Muscle of arm (tissue), 12 donors: ENCODE results near the gene ATP8B2. TPM values are rescaled to one million over a fixed set of nuclear protein-coding genes. Genes with fewer than 3 reads are reported as not detected.
"Not testable (repeated sequence)": the region's sequence is repeated elsewhere in the genome, so short reads cannot be mapped to it uniquely, and the experiment has no call there.

Source experiments
- DNase-seq: peaks from one replicate; pipeline ENCODE4 v3.0.0-alpha.2; 2013
- polyA plus RNA-seq, 12 donors: library from polyadenylated mRNA; unstranded; fragments of 120-200 nt; gene quantifications; one replicate each; pipeline ENCODE4 v1.2.1, GENCODE V29; 2013; ENCODE audit not compliant: insufficient read length in 12 of 12

ATP8B2 gene
- polyA plus RNA-seq, 12 donors, result 18.1 to 36.6 (median 24.9) TPM; not detected in 1

- no peak for DNase-seq
Measured at GRCh38 chr1:154342836-154343472, 17.6 kb downstream of the ATP8B2 start.

DNA sequence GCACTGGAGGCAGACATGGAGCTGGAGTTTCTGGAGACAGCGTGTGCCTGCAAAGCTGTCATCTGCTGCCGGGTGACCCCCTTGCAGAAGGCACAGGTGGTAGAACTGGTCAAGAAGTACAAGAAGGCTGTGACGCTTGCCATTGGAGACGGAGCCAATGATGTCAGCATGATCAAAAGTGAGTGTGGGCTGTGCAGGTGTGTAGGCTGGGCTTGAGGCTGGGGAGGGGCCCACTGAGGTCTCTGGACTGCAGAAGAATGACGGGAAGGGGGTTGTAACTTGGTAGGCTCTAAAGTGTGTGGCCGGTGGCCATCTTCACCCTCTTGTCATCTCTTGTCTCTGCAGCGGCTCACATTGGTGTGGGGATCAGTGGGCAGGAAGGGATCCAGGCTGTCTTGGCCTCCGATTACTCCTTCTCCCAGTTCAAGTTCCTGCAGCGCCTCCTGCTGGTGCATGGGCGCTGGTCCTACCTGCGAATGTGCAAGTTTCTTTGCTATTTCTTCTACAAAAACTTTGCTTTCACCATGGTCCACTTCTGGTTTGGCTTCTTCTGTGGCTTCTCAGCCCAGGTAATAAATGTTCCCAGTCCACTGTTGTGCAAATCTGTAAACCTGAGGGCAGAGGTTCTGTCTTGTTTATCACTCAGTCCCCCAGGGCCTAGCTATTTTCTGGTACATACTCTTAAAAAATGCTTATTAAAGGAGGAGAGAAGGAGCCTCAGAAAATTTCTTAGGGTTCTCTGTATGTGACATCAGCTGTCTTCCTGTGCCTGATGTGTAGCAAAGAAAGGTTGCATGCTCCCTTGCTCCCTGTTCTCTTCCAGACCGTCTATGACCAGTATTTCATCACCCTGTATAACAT lies 19.9 kb downstream of the ATP8B2 start:
- no peak for DNase-seq

GRCh38 chr1:154346276-154346917 lies 21.1 kb downstream of the ATP8B2 start:
- DNase-seq, result no peak

GRCh38 chr1:154347961-154348360 lies 22.6 kb downstream of the ATP8B2 start:
- DNase-seq, result no peak

DNA sequence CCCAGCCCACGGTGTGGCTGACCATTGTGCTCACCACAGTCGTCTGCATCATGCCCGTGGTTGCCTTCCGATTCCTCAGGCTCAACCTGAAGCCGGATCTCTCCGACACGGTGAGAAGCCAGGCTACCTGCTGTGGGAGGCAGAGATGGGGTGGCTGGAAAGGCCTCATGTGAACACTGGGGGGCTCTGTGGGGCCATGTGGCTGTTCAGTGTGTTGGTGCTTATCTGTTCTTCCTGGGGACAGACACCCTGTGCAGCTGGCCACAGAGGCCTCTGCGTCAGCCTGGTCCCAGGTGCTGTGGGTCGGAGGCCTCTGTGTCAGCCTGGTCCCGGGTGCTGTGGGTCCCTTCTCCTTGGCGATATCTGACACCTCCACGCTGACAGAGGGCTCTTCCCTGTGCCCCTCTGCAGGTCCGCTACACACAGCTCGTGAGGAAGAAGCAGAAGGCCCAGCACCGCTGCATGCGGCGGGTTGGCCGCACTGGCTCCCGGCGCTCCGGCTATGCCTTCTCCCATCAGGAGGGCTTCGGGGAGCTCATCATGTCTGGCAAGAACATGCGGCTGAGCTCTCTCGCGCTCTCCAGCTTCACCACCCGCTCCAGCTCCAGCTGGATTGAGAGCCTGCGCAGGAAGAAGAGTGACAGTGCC lies 23.2 kb downstream of the ATP8B2 start:
- no peak for DNase-seq

GRCh38 chr1:154349121-154349520 lies 23.8 kb downstream of the ATP8B2 start:
- no peak for DNase-seq

DNA sequence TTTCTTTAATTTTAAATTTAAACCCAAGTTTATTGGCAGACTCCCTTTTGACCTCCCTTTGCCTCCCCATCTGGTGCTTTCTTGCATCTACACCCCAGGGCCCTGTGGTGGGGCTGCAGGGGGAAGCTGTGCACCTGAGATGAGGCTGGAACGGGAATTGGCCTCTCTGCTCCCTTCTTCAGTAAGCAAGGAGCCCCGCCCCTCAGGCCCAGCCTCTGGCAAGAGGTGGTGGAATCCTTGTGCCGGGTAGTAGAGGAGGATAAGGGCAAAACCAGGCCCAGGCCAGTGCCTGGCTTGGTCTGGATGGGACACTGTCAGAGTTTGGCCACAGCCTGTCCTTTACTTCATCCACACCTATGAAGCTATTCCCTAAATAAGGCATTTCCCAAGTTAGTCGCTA lies 25.1 kb downstream of the ATP8B2 start:
- DNase-seq, result no peak

DNA sequence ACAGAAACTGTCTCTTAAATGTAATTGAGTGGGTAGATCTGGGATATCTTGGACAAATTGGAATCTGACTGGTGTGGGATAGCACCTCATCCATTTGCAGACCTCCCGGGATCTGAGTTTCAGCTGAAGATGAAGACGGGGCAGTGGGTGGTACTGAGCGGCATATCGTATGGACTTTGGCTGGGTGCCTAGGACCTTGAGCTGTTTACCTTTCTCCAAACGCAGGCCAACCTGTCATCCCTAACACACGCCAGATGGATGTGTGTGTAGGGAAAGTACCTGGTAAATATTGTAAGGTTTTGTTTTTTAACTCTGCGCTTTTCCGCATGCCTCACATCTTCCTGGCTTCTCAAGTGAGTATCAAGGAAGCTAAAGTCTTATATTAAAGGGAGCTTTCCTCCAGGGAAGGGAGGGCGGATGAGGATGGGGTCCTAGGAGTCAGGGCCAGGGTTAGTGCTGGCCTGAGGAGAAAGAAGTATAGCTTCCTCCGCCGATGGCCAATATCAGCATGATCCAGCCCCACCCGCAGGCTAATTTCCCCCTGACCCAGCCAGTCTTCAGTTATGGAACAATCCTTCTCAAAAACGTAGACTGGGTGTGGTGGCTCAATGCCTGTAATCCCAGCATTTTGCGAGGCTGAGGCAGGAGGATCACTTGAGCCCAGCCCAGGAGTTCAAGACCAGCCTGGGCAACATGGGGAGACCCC lies 26.2 kb downstream of the ATP8B2 start:
- no peak for DNase-seq

GRCh38 chr1:154352245-154352580 lies 26.9 kb downstream of the ATP8B2 start:
- DNase-seq, result no peak

- no peak for DNase-seq
Measured at GRCh38 chr1:154352581-154353459, 27.5 kb downstream of the ATP8B2 start.

GRCh38 chr1:154353460-154353904 lies 28.2 kb downstream of the ATP8B2 start:
- DNase-seq, result no peak

- DNase-seq, result no peak
Measured at GRCh38 chr1:154353966-154354365, 28.6 kb downstream of the ATP8B2 start.

GRCh38 chr1:154358519-154358918 lies 33.2 kb downstream of the ATP8B2 start:
- no peak for DNase-seq

- DNase-seq, result no peak
Measured at GRCh38 chr1:154360288-154360687, 35.0 kb downstream of the ATP8B2 start.

DNA sequence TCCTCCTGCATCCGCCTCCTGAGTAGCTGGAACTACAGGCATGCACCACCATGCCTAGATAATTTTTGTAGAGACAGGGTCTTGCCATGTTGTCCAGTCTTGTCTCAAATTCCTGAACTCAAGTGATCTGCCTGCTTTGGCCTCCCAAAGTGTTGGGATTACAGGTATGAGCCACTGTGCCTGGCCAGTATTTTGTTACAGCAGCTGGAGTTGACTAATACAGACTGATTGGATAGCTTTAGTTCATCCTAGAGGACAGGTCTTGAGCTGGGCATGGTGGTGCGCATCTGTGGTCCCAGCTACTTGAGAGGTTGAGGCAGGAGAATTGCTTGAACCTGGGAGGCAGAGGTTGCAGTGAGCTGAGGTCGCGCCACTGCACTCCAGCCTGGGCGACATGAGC lies 35.6 kb downstream of the ATP8B2 start:
- not testable (repeated sequence) for DNase-seq

DNA sequence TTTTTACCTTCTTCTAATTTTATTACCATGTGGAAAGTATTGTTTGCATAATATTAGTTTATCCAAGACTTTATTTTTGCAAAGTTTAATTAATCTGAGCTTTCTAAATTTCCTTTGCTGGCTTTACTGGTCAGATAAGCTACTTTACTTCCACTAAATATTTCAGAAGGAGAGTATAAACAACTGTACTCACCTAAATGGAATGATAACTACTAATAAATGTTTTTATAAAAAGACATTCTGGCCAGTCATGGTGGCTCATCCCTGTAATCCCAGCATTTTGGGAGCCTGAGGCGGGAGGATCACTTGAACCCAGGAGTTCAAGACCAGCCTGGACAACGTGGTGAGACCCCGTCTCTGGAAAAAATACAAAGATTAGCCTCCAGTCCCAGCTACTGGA lies 36.0 kb downstream of the ATP8B2 start:
- no peak for DNase-seq

DNA sequence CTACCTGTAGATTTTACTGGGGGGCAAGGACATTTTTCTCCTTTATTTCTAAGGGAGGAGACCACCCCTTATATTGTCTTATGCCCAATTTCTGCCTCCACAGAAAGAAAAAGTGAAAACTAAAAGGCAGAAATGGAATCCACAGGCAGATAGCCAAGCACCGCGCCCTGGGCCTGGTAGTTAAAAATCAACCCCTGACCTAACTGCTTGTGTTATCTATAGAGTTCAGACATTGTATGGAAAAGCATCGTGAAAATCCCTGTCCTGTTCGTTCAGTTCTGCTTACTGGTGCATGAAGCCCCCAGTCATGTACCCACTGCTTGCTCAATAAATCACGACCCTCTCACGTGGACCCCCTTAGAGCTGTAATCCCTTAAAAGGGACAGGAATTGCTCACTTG lies 46.1 kb downstream of the ATP8B2 start:
- DNase-seq, result no peak

- not testable (repeated sequence) for DNase-seq
Measured at GRCh38 chr1:154373777-154374357, 48.5 kb downstream of the ATP8B2 start.

DNA sequence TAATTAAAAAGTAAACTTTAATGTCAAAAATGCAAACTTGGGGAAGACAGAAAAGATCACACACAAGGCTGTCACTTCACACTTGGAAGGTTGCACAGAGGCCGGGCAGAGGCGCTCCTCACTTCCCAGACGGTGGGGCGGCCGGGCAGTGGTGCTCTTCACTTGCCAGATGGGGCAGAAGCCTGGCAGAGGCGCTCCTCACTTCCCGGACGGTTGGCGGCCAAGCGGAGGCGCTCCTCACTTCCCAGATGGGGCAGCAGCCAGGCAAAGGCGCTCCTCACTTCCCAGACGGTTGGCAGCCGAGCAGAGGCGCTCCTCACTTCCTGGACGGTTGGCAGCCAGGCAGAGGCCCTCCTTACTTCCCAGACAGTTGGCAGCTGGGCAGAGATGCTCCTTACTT lies 54.0 kb downstream of the ATP8B2 start:
- no peak for DNase-seq
